ENCODE results near the gene ATP6V0A1. TPM values are rescaled to one million over a fixed set of nuclear protein-coding genes. Genes with fewer than 3 reads are reported as not detected.
"Not testable (repeated sequence)": the region's sequence is repeated elsewhere in the genome, so short reads cannot be mapped to it uniquely, and the experiment has no call there.

ATP6V0A1 gene
- total RNA-seq, 1 experiment from 2014 or later: 82.8 TPM

GRCh38 chr17:42548070-42548837 lies 89.6 kb downstream of the ATP6V0A1 start:
- H3K36me3 ChIP-seq (ENCODE audit: control insufficient read depth, insufficient read depth, low read length): peaks cover under 1% of the 10 kb centered on the region; the same call in 1 of the 2 replicates
- H3K4me1 ChIP-seq: peaks cover 1% of the 10 kb centered on the region; the same call in 1 of the 2 replicates
- no peaks in the 10 kb centered on the region for H3K27me3 ChIP-seq (replicated peaks; ENCODE audit: control insufficient read depth, insufficient read depth, low read length)
- peaks cover 6% of the 10 kb centered on the region for H3K4me1 Mint-ChIP-seq (ENCODE audit: low read depth, unreplicated experiment)
- H3K4me3 Mint-ChIP-seq (ENCODE audit: unreplicated experiment): no peak overlapping the region
- intact Hi-C loops (cut with micrococcal nuclease; ENCODE audit: unreplicated experiment): no loop called here
- no peak for TF ChIP-seq CTCF (IDR thresholded peaks at IDR 0.05; ENCODE audit: insufficient read depth in 1 of 2, low read depth in 1 of 2, low read length in 1 of 2, severe bottlenecking in 1 of 2, unreplicated experiment in 1 of 2)
- H3K4me3 ChIP-seq (ENCODE audit: low read depth, low read length): no peak overlapping the region
- no TSS peak for BruUV-seq (replicated peaks)
- POLR2A ChIA-PET: no interaction called here
- H3K27me3 Mint-ChIP-seq (ENCODE audit: insufficient read depth, unreplicated experiment): no peaks in the 10 kb centered on the region
- H3K36me3 Mint-ChIP-seq (ENCODE audit: insufficient read depth, unreplicated experiment): peaks cover 55% of the 10 kb centered on the region
- no peak overlapping the region for H3K27ac Mint-ChIP-seq (ENCODE audit: unreplicated experiment)
- no peaks in the 10 kb centered on the region for H3K9me3 Mint-ChIP-seq (ENCODE audit: unreplicated experiment)
- DNase-seq: no peak
- CTCF ChIA-PET: interaction anchor here (0.6 kb wide), 1 partner anchor 179 kb away, joined by 5 read pairs; no protein-coding TSS in a partner anchor
- H3K9me3 ChIP-seq: no peaks in the 10 kb centered on the region

- Mint-ChIP-seq H3K27ac (ENCODE audit: unreplicated experiment) (no peak overlapping the region), H3K27me3 (ENCODE audit: insufficient read depth, unreplicated experiment) (no peaks in the 10 kb centered on the region), H3K36me3 (ENCODE audit: insufficient read depth, unreplicated experiment) (peaks cover 54% of the 10 kb centered on the region), H3K4me1 (ENCODE audit: low read depth, unreplicated experiment) (peaks cover 6% of the 10 kb centered on the region), H3K4me3 (ENCODE audit: unreplicated experiment) (no peak overlapping the region), H3K9me3 (ENCODE audit: unreplicated experiment) (no peaks in the 10 kb centered on the region)
- no peaks in the 10 kb centered on the region for H3K36me3 ChIP-seq (ENCODE audit: control insufficient read depth, insufficient read depth, low read length)
- intact Hi-C loops (cut with micrococcal nuclease; ENCODE audit: unreplicated experiment): no loop called here
- ChIA-PET CTCF (interaction anchor here (0.6 kb wide), 1 partner anchor 180 kb away, joined by 5 read pairs; no protein-coding TSS in a partner anchor), POLR2A (no interaction called here)
- DNase-seq: no peak
- H3K4me3 ChIP-seq (ENCODE audit: low read depth, low read length): no peak overlapping the region
- BruUV-seq (replicated peaks): no TSS peak
- H3K4me1 ChIP-seq: peaks cover 8% of the 10 kb centered on the region; the same call in 1 of the 2 replicates
- no peak for TF ChIP-seq CTCF (IDR thresholded peaks at IDR 0.05; ENCODE audit: insufficient read depth in 1 of 2, low read depth in 1 of 2, low read length in 1 of 2, severe bottlenecking in 1 of 2, unreplicated experiment in 1 of 2)
- H3K9me3 ChIP-seq: no peaks in the 10 kb centered on the region
- no peaks in the 10 kb centered on the region for H3K27me3 ChIP-seq (replicated peaks; ENCODE audit: control insufficient read depth, insufficient read depth, low read length)
Measured at GRCh38 chr17:42548993-42549755, 90.5 kb downstream of the ATP6V0A1 start.

GRCh38 chr17:42552736-42553135 lies 94.1 kb downstream of the ATP6V0A1 start, which contains the start of gene HSD17B1:
TSS of gene HSD17B1 (plus strand) at chr17:42552923. CDS start at chr17:42552934, 11 bp downstream.
- H3K4me1 ChIP-seq; CTCF ChIA-PET; H3K27me3 Mint-ChIP-seq (ENCODE audit: insufficient read depth, unreplicated experiment); H3K4me1 Mint-ChIP-seq (ENCODE audit: low read depth, unreplicated experiment); H3K9me3 ChIP-seq; H3K36me3 ChIP-seq (ENCODE audit: control insufficient read depth, insufficient read depth, low read length); H3K9me3 Mint-ChIP-seq (ENCODE audit: unreplicated experiment); BruUV-seq (replicated peaks); DNase-seq; H3K27me3 ChIP-seq (replicated peaks; ENCODE audit: control insufficient read depth, insufficient read depth, low read length); intact Hi-C loops (cut with micrococcal nuclease; ENCODE audit: unreplicated experiment): not testable (repeated sequence)
- POLR2A ChIA-PET: interaction anchor here (1.1 kb wide), 1 partner anchor 17 kb away, joined by 3 read pairs; the partner anchor contains the start of gene NAGLU
- H3K36me3 Mint-ChIP-seq (ENCODE audit: insufficient read depth, unreplicated experiment): peaks cover 30% of the 10 kb centered on the region
- peak within 1 kb of the TSS; percentile 97 for H3K4me3 Mint-ChIP-seq (ENCODE audit: unreplicated experiment)
- H3K27ac Mint-ChIP-seq (ENCODE audit: unreplicated experiment): peak within 1 kb of the TSS; percentile 94
- peak within 1 kb of the TSS; percentile 88 for H3K4me3 ChIP-seq (ENCODE audit: low read depth, low read length)
